ENCODE results near the gene HPS3.

The HPS3 gene

DNA sequence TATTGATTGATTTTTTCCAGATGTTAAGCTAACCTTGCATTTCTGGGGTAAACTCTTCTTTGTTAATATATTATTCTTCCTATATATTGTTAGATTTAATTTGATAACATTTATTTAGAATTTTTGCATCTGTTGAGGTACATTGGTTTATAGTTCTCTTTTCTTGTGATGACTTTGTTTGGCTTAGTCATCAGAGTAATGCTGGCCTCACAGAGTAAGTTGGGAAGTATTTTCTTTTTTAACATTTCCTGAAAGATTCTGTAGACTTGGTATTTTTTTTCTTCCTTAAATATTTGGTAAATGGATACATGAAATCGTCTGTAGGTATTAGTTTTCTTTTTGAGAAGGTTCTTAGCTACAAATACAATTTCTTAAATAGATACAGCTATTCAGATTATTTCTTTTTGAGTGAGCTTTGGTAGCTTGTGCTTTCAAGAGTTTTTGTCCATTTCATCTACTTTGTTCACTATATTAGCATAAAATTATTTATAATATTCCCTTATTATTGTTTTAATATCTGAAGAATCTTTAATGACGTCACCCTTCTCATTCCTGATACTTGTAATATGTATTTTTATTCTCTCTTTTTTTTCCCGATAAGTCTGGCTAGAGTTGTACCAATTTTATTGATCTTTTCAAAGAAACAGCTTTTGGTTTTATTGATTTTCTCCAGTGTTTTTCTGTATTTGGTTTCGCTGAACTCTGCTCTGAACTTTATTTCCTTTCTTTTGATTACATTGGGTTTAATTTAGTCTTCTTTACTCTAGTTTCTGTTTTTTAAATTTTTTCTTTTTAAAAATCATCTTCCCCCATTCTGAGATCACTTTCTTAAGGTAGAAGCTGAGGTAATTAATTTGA, 6.5 kb upstream of the HPS3 start:
- no peak for DNase-seq

DNA sequence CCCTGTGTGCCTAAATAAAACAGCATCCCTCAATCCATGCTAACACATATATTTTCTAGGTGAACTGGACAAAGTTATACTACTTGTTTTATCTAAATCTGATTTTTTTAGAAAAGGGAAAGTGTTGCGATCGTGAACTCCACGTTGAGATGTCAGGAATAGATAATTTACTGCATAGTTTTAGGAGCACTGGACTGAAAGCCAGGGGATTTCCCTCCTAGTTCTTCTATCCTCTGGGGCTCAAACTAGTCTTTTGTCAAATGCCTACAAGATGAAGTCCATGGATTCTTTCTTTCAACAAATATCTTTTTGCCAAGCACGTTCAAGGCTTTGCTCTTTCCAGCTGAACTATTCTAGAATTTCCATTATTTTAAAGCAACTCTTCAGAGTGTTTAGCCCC, 617 bp upstream of the HPS3 start:
- no peak for DNase-seq

DNA sequence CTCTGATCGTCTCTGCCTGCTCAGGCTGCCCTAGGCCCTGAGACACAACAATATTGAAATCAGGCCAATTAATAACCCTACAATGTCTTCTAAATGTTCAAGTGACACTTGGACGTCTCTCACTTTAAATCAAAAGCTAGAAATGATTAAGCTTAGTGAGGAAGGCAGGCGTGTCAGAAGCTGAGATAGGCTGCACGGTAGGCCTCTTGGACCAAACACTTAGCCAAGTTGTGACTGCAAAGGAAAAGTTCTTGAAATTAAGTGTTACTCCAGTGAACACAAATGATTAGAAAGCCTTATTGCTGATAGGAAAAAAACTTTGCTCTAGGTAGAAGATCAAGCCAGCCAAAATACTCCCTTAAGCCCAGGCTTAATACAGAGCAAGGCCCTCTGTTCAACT, 2.2 kb downstream of the HPS3 start:
- no peak for DNase-seq

DNA sequence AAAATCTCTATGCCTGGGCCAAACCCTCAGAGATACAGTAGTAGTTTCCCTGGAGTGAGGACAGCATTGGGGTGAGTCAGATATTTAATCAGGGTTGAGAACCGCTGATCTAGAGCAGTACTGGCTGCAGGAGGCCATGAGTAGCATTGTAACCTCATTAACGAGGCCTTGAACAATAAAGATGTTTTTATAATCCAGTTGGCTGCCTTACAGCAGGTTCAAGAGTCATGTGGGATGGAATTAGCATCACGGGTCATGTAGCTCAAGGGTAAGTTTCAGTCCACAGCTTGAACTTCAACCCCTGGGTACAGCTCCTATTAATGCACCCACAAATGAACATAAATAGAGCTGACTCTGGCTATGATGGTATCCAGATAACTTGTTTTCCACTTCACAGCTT, 5.1 kb downstream of the HPS3 start:
- DNase-seq, result no peak

DNA sequence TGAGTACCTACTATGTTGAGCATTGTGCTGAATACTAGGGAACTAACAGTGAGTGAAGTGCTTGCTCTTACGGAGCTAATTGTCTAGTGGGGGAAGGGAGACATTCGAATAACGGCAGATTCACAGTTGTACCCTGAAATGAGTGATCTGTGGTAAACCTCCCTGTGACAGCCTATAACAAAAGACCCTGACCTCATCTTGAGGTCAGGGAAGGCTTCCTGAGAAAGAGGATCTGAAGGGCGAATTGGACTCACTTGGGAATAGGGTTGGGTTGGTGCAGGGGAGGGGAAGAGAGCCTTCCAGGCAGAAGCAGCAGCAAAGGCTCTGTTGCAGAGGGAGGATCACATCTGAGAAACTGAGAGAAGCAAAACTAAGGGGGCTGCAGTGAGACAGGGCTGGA, 13.2 kb downstream of the HPS3 start:
- no peak for DNase-seq

GRCh38 chr3:149145356-149145755, 15.9 kb downstream of the HPS3 start:
- DNase-seq, result no peak

GRCh38 chr3:149145974-149146373, 16.5 kb downstream of the HPS3 start:
- no peak for DNase-seq

DNA sequence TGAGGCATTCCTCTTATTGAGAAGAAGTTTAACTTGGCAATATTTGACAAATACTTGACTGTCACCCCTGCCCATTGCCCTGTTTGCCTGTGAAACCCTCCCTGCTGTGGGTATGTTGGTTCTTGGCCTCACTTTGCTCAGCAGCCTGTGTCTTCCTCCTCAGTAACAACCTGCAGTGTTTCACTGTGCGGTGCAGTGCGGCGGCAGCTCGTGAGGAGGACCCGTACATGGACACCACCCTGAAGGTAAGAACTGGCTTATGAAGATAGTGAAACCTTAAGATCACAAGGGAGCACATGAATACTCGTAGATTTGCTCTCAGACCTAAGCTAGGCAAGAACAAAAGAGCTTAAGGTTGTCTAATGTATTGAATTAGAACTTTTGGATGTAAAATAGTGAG, 21.0 kb downstream of the HPS3 start:
- DNase-seq, result no peak

GRCh38 chr3:149151843-149152242, 22.4 kb downstream of the HPS3 start:
- DNase-seq, result no peak

DNA sequence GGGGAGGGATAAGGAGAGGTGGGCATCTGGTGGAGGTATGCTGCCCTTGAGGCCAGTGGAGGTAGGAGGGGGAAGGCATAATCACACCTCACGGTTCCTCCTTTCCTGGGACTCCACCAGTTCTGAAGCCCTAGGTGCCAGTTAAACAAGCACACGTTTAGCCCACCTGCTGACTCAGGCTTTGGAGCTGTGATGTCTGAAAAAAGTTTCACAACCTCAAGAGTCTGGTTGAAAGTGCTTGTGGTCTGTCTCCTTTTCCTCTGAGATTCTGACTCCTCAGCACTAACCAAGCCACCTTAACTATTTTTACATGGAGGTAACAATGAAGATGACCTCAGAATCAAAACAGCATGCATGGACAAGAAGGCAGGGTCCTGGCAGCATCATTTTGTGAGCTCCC, 23.0 kb downstream of the HPS3 start:
- DNase-seq, result peak in 1 of 5 donors; percentile 41

- DNase-seq, result no peak
These were observed 24.0 kb downstream of the HPS3 start for GRCh38 chr3:149153402-149153801.

- DNase-seq, result no peak
These were observed 31.4 kb downstream of the HPS3 start for GRCh38 chr3:149160754-149161300.

DNA sequence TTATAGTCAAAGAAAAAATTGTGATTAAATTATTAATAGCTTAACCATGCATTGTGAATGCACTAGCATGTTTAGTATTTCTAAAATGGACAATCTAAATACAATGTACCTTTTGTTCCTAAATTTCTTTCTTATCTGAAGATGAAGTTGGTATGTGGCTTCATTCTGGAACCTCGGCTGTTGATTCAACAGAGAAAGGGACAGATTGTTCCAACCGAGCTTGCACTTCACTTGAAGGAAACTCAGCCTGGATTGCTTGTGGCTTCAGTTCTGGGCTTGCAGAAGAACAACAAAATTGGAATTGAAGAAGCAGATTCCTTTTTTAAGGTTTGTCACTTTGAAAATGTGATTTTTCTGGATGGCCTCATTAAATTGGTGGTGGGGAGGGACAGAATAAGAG, 32.6 kb downstream of the HPS3 start:
- no peak for DNase-seq

DNA sequence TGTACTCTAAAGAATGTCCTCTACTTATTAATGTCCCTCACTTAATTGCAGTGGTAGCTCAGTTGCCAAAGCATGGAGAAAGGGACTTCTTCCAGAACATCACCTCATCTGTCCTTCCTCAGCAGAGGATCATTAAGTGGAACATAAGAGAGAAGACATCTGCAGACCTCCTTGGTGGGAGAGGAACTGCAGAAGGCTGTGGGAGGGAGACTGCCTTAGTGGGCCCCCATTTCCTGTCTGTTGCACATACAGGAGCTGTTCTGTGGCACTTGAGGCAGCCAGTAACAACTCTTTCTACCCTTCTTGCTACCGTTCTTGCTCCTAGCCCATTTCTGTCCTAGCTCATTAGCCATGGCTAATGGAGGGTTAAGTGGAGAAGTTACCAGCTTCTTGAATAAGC, 33.6 kb downstream of the HPS3 start:
- DNase-seq, result no peak

DNA sequence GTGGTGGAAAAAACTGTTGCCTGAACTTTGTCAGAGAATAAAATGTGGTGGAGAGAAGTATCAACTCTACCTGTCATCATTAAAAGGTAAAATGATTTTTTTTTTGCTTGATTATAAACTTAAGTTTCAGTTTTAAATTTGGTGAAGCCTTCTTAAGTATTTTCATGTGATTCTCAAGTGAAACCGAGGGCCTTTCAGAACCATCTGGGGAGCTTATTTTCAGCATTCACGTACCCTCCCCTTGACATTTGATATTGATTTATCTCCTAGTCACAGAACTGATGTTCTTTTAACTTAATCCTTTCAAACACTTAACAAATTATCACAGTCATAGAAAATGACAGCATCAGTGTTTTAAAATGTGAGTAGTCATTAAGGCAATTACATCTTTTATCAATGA, 38.5 kb downstream of the HPS3 start:
- DNase-seq, result no peak

DNA sequence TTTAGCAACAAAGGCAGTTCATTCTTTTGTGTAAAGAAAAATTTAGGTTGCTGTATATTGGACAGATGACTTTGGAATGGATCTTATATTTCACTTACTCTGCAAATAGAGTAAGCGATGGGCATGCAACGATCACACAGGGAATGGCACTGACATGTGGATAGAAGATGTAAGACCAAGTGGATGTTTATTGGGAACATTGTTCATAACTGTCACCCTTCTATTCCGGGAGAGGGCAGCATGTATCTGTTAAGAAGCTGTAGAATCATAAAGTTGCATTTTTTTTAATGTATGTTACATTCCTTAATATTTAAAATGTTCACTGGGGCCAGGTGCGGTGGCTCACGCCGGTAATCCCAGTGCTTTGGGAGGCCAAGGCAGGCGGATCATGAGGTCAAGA, 41.2 kb downstream of the HPS3 start:
- DNase-seq, result no peak

DNA sequence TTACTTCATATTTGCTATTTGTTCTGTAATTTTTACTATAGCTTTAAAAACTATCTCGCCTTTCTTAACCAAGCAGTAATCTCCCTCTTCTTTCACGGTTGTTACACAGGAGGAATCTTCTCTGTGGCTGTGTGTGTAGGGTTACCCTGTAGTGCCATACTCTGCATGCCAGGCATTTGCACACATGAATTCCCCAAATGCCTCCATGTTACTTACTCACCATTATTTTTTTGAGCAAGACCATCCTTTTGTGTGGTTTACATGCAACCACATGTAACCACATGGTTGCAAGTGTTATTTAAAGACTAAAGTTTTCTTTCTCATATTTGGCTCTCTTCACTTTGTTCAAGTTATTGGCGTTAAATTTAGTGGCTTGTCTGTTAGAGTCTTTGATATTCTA, 45.5 kb downstream of the HPS3 start:
- peak in 1 of 5 donors; percentile 14 for DNase-seq

GRCh38 chr3:149177122-149177521, 47.7 kb downstream of the HPS3 start:
- no peak for DNase-seq

GRCh38 chr3:149179220-149179619, 49.8 kb downstream of the HPS3 start:
- no peak for DNase-seq

DNA sequence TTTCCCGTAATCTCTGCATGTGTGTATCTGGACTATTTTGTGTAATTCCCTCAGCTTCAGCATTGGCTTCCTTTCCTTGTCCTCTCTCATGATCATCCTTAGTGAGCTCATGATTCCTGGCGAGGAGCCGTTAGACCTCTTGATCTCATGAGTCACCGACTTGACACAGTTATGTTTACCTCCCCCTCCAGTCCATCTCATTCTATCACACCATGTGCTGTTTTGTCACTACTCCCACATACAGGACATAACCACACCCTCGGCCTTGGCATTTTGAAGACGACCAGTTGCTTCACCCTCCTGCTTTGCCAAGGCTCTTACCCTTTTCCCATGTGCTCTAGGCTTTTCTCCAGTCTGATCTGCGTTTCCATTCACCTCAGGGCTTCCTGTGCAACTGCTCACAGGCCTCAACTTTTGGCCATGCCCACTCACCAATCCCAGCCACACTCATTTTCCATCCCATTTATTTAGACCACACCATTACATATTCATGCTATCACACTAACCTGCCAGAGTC, 50.7 kb downstream of the HPS3 start:
- DNase-seq, result no peak

DNA sequence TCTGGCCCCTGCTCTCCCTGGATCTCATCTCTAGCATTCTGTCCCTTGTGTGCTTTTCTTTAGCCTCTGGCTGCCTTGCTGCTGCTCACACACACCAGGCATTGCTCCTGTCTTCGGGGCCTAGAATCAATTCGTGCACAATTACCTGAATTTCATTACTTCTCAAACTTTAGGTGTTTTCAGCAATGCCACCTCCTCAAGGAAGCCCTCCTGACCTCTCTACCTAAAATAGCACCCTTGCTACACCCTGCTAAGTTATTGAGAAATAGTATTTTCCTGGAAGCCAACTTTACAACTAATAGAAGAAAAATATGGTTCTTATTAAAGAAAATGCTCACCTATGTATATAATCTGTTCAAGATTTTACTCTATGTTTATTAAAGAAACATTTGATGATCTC, 51.7 kb downstream of the HPS3 start:
- no peak for DNase-seq

- DNase-seq, result no peak
These were observed 56.8 kb downstream of the HPS3 start for GRCh38 chr3:149186219-149186618.

- DNase-seq, result no peak
These were observed 57.3 kb downstream of the HPS3 start for GRCh38 chr3:149186721-149187120.

- DNase-seq, result no peak
These were observed 59.1 kb downstream of the HPS3 start for GRCh38 chr3:149188494-149188893.

- DNase-seq, result no peak
These were observed 65.8 kb downstream of the HPS3 start for GRCh38 chr3:149195221-149195620.

Measured in T-helper 1 cell (primary cell).